ENCODE results near the gene ZNF609. TPM values are rescaled to one million over a fixed set of nuclear protein-coding genes. Genes with fewer than 3 reads are reported as not detected.
"Not testable (repeated sequence)": the region's sequence is repeated elsewhere in the genome, so short reads cannot be mapped to it uniquely, and the experiment has no call there.

Gene ZNF609
- total and polyA plus RNA-seq, 2 experiments from 2014 or later = 12.5 to 23.0 TPM

GRCh38 chr15:64483749-64484148 is 23.4 kb downstream of the ZNF609 start:
- Histone ChIP-seq H3K27ac (no peak overlapping the region), H3K4me3 (no peak overlapping the region), H3K79me2 (peaks cover 82% of the 10 kb centered on the region)

DNA sequence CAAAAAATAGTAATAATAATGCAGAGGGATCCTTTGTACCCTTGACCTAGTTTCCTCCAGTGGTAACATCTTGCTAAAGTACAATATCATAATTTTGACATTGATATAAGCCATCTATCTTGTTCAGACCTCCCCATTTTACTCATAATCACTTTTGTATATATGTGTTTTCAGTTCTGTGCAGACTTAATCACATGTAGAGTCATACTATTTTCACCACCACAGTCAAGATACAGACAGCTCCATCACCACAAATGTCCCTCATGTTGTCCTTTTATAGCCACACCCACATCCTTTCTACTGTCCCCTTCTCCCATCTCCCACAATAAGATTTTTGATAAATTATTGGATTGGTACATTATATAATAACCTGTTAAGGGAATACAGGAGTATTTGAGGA is 25.4 kb downstream of the ZNF609 start:
- Histone ChIP-seq H3K79me2 (peaks cover 83% of the 10 kb centered on the region), H3K4me3 (no peak overlapping the region), H3K27me3 (no peaks in the 10 kb centered on the region), H3K4me2 (no peak overlapping the region), H4K20me1 (ENCODE audit: insufficient read depth, poor library complexity, severe bottlenecking) (no peaks in the 10 kb centered on the region), H2AFZ (no peak overlapping the region), H3K9me3 (ENCODE audit: low read depth) (no peaks in the 10 kb centered on the region), H3K36me3 (replicated peaks; ENCODE audit: insufficient read depth, low read depth) (no peaks in the 10 kb centered on the region), H3K27ac (no peak overlapping the region), H3K4me1 (ENCODE audit: insufficient read depth) (no peaks in the 10 kb centered on the region), H3K9me2 (replicated peaks; ENCODE audit: insufficient read depth) (no peaks in the 10 kb centered on the region)
- DNase-seq (ENCODE audit: low spot score) = no peak
- TF ChIP-seq EZH2 (IDR thresholded peaks at IDR 0.05; ENCODE audit: borderline replicate concordance) (no peak), EZH2phosphoT487 (IDR thresholded peaks at IDR 0.05; ENCODE audit: low read depth, severe bottlenecking, unreplicated experiment) (no peak)
- TF ChIP-seq, protein P1, sequence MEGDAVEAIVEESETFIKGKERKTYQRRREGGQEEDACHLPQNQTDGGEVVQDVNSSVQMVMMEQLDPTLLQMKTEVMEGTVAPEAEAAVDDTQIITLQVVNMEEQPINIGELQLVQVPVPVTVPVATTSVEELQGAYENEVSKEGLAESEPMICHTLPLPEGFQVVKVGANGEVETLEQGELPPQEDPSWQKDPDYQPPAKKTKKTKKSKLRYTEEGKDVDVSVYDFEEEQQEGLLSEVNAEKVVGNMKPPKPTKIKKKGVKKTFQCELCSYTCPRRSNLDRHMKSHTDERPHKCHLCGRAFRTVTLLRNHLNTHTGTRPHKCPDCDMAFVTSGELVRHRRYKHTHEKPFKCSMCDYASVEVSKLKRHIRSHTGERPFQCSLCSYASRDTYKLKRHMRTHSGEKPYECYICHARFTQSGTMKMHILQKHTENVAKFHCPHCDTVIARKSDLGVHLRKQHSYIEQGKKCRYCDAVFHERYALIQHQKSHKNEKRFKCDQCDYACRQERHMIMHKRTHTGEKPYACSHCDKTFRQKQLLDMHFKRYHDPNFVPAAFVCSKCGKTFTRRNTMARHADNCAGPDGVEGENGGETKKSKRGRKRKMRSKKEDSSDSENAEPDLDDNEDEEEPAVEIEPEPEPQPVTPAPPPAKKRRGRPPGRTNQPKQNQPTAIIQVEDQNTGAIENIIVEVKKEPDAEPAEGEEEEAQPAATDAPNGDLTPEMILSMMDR (IDR thresholded peaks at IDR 0.05; ENCODE audit: poor library complexity) = no peak

More at GRCh38 chr15:64483749-64484148, 23.4 kb downstream of the ZNF609 start:
- Histone ChIP-seq H2AFZ (no peak overlapping the region), H3K27me3 (no peaks in the 10 kb centered on the region), H3K4me2 (no peak overlapping the region), H4K20me1 (ENCODE audit: insufficient read depth, poor library complexity, severe bottlenecking) (peaks cover 7% of the 10 kb centered on the region), H3K4me1 (ENCODE audit: insufficient read depth) (no peaks in the 10 kb centered on the region), H3K36me3 (replicated peaks; ENCODE audit: insufficient read depth, low read depth) (no peaks in the 10 kb centered on the region), H3K9me3 (ENCODE audit: low read depth) (no peaks in the 10 kb centered on the region), H3K9me2 (replicated peaks; ENCODE audit: insufficient read depth) (no peaks in the 10 kb centered on the region)
- no peak for TF ChIP-seq EZH2 (IDR thresholded peaks at IDR 0.05; ENCODE audit: borderline replicate concordance)
- TF ChIP-seq, protein P1 (IDR thresholded peaks at IDR 0.05; ENCODE audit: poor library complexity) = no peak
- TF ChIP-seq EZH2phosphoT487 (IDR thresholded peaks at IDR 0.05; ENCODE audit: low read depth, severe bottlenecking, unreplicated experiment) = no peak
- DNase-seq (ENCODE audit: low spot score) = no peak

DNA sequence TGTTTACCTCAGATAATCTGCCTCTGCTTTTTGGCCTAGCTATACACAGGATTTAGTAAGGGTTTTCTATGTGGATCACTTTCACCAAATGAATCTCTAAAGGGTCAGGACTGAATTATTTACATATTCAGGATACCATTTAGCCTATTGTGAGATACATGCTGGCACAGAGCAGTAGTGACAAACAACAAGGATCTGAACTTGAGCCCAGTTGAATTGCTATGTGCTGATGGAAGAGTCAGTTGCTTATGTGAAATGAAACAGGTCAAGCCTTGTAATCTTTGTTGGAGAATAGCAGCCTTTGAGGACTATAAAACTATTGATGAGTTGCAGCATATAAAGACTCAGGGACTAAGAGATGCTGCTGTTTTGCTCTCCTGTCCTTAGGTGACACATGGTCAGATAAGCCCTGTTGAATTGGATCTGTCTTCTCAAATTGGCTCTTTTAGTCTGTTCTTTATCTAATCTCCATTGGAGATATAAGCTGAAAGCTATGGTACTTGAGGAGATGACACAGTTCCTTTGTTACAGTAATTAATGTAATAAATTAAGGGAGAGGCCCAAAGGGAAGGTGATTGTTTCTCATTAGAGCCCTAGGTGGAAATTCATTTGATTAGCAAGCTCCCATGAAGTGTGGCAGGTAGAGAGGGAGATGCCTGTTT is 30.4 kb downstream of the ZNF609 start:
- Histone ChIP-seq H3K4me3 (no peak overlapping the region), H3K9me2 (replicated peaks; ENCODE audit: insufficient read depth) (no peaks in the 10 kb centered on the region), H3K27ac (no peak overlapping the region), H3K36me3 (replicated peaks; ENCODE audit: insufficient read depth, low read depth) (no peaks in the 10 kb centered on the region), H3K4me1 (ENCODE audit: insufficient read depth) (no peaks in the 10 kb centered on the region), H3K4me2 (no peak overlapping the region), H3K9me3 (ENCODE audit: low read depth) (no peaks in the 10 kb centered on the region), H4K20me1 (ENCODE audit: insufficient read depth, poor library complexity, severe bottlenecking) (peaks cover 6% of the 10 kb centered on the region), H3K27me3 (no peaks in the 10 kb centered on the region), H3K79me2 (peaks cover 88% of the 10 kb centered on the region), H2AFZ (no peak overlapping the region)
- TF ChIP-seq, protein P1 (IDR thresholded peaks at IDR 0.05; ENCODE audit: poor library complexity) = no peak
- TF ChIP-seq EZH2 (IDR thresholded peaks at IDR 0.05; ENCODE audit: borderline replicate concordance) = no peak
- TF ChIP-seq EZH2phosphoT487 (IDR thresholded peaks at IDR 0.05; ENCODE audit: low read depth, severe bottlenecking, unreplicated experiment) = no peak
- DNase-seq (ENCODE audit: low spot score) = no peak

DNA sequence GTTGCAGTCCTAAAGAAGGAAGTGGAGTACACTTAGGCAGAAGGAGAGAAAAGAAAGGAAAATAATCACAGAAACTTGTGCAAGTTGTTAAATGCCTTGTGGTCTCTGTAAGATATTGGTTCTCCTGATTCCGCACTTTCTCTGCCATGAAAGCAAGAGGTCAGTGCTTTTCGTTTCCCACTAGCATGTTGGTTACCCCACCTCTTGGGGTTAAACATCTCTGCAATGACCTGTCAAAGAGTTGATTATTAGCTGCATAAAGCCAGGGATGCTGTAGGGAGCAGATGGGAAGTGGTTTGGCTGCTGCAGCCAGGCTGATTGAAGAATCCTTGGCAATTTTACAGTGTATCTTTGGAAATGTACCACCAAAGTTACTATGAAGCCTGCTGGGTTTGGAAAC is 33.3 kb downstream of the ZNF609 start:
- Histone ChIP-seq H3K4me3 (no peak overlapping the region), H3K27me3 (no peaks in the 10 kb centered on the region), H4K20me1 (ENCODE audit: insufficient read depth, poor library complexity, severe bottlenecking) (peaks cover 6% of the 10 kb centered on the region), H2AFZ (no peak overlapping the region), H3K9me2 (replicated peaks; ENCODE audit: insufficient read depth) (no peaks in the 10 kb centered on the region), H3K4me2 (no peak overlapping the region), H3K4me1 (ENCODE audit: insufficient read depth) (no peaks in the 10 kb centered on the region), H3K27ac (no peak overlapping the region), H3K36me3 (replicated peaks; ENCODE audit: insufficient read depth, low read depth) (no peaks in the 10 kb centered on the region), H3K9me3 (ENCODE audit: low read depth) (no peaks in the 10 kb centered on the region), H3K79me2 (peaks cover 92% of the 10 kb centered on the region)
- DNase-seq (ENCODE audit: low spot score) = no peak
- no peak for TF ChIP-seq EZH2phosphoT487 (IDR thresholded peaks at IDR 0.05; ENCODE audit: low read depth, severe bottlenecking, unreplicated experiment)
- TF ChIP-seq, protein P1 (IDR thresholded peaks at IDR 0.05; ENCODE audit: poor library complexity) = no peak
- no peak for TF ChIP-seq EZH2 (IDR thresholded peaks at IDR 0.05; ENCODE audit: borderline replicate concordance)
- WGBS (ENCODE audit: low lambda C conversion rate, missing lambda C conversion rate) = 91% methylated on average over 2 of the region's 2 CpGs

- not testable (repeated sequence) for H3K36me3 ChIP-seq (replicated peaks; ENCODE audit: insufficient read depth, low read depth); H3K4me1 ChIP-seq (ENCODE audit: insufficient read depth); DNase-seq (ENCODE audit: low spot score); H3K27ac ChIP-seq; H3K4me3 ChIP-seq; H3K4me2 ChIP-seq; H2AFZ ChIP-seq; H3K27me3 ChIP-seq; H3K9me3 ChIP-seq (ENCODE audit: low read depth); H3K9me2 ChIP-seq (replicated peaks; ENCODE audit: insufficient read depth); H4K20me1 ChIP-seq (ENCODE audit: insufficient read depth, poor library complexity, severe bottlenecking)
- 79% methylated on average over 2 of the region's 2 CpGs for WGBS (ENCODE audit: low lambda C conversion rate, missing lambda C conversion rate)
- peaks cover 97% of the 10 kb centered on the region for H3K79me2 ChIP-seq
Observed at GRCh38 chr15:64495968-64496367, 35.6 kb downstream of the ZNF609 start.
